SJCRH30 (cell line): Measurements from ENCODE around the gene SSTR3. TPM values are rescaled to one million over a fixed set of nuclear protein-coding genes. Genes with fewer than 3 reads are reported as not detected.

Experiments
- DNase-seq, 2 experiments: peaks; one replicate each; pipeline ENCODE4 v3.0.0-alpha.2; 2015 to 2020
- H3K27ac ChIP-seq: fragments of 250-450 bp; sonication (Bioruptor Pico); 2 replicates; pipeline ENCODE4 v1.5.1; 2020; ENCODE audit warnings: mild to moderate bottlenecking, moderate library complexity
- H3K27me3 ChIP-seq: fragments of 250-450 bp; sonication (Bioruptor Pico); 2 replicates; pipeline ENCODE4 v1.5.1; 2020; ENCODE audit warnings: mild to moderate bottlenecking, moderate library complexity
- H3K36me3 ChIP-seq: fragments of 250-450 bp; sonication (Bioruptor Pico); 2 replicates; pipeline ENCODE4 v1.5.1; 2020; ENCODE audit warnings: mild to moderate bottlenecking, moderate library complexity
- H3K4me1 ChIP-seq: fragments of 250-450 bp; sonication (Bioruptor Pico); 2 replicates; pipeline ENCODE4 v1.5.1; 2020; ENCODE audit warnings: mild to moderate bottlenecking, moderate library complexity
- H3K4me3 ChIP-seq: fragments of 250-450 bp; sonication (Bioruptor Pico); 2 replicates; pipeline ENCODE4 v1.5.1; 2020; ENCODE audit warnings: mild to moderate bottlenecking, moderate library complexity
- H3K9me3 ChIP-seq: fragments of 250-450 bp; sonication (Bioruptor Pico); replicated peaks from 2 replicates; pipeline ENCODE4 v1.5.1; 2020; ENCODE audit warnings: mild to moderate bottlenecking, moderate library complexity
- total RNA-seq: library from RNA; depleted of rRNA; stranded (reverse); fragments of >200 nt; shearing (Covaris generic); gene quantifications from 2 replicates; pipeline ENCODE4 v1.2.3, GENCODE V29; 2014

The SSTR3 gene
- total RNA-seq, 1 experiment from 2014 or later = not detected

- Histone ChIP-seq H3K36me3 (no peaks in the 10 kb centered on the region), H3K27ac (no peak overlapping the region), H3K9me3 (no peaks in the 10 kb centered on the region), H3K4me3 (no peak overlapping the region), H3K4me1 (no peaks in the 10 kb centered on the region), H3K27me3 (no peaks in the 10 kb centered on the region)
- DNase-seq = no peak
Observed at GRCh38 chr22:37190262-37190780, 22.0 kb downstream of the SSTR3 start.

GRCh38 chr22:37188901-37189466 lies 23.3 kb downstream of the SSTR3 start:
- no peak overlapping the region for H3K27ac ChIP-seq
- H3K4me3 ChIP-seq = no peak overlapping the region
- H3K27me3 ChIP-seq = no peaks in the 10 kb centered on the region
- no peaks in the 10 kb centered on the region for H3K9me3 ChIP-seq
- no peaks in the 10 kb centered on the region for H3K4me1 ChIP-seq
- no peak for DNase-seq
- no peaks in the 10 kb centered on the region for H3K36me3 ChIP-seq

- H3K4me1 ChIP-seq = no peaks in the 10 kb centered on the region
- no peaks in the 10 kb centered on the region for H3K27me3 ChIP-seq
- no peaks in the 10 kb centered on the region for H3K36me3 ChIP-seq
- H3K9me3 ChIP-seq = no peaks in the 10 kb centered on the region
- no peak within 1 kb of the TSS for H3K27ac ChIP-seq
- no peak within 1 kb of the TSS for H3K4me3 ChIP-seq
- DNase-seq = no peak
Observed at GRCh38 chr22:37187891-37188761, 24.2 kb downstream of the SSTR3 start, which contains the start of gene C1QTNF6. Gene C1QTNF6, minus strand, starts transcription at chr22:37188247. Its CDS starts 34 bp downstream, at chr22:37188213.

DNA sequence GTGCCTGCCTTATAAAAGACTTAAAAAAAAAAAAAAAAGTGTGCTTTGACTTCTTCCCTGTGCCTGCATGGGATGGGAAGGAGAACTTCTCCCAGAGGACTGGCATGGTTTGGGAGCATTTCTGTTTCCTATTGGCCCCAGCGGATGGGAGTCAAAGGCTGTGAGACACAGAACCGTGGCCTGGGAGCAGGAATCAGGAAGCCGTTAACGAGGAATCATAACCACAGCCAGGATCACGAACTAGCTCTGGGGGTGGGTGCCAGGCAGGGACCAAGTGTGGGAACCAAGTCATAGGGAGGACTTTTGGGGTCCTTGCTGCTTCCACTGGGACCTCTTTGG lies 24.8 kb downstream of the SSTR3 start:
- no peaks in the 10 kb centered on the region for H3K9me3 ChIP-seq
- H3K36me3 ChIP-seq = no peaks in the 10 kb centered on the region
- no peak overlapping the region for H3K27ac ChIP-seq
- H3K27me3 ChIP-seq = no peaks in the 10 kb centered on the region
- no peak overlapping the region for H3K4me3 ChIP-seq
- DNase-seq = no peak
- no peaks in the 10 kb centered on the region for H3K4me1 ChIP-seq

- H3K4me1 ChIP-seq = no peaks in the 10 kb centered on the region
- H3K4me3 ChIP-seq = no peak overlapping the region
Observed at GRCh38 chr22:37186997-37187522, 25.2 kb downstream of the SSTR3 start.

DNA sequence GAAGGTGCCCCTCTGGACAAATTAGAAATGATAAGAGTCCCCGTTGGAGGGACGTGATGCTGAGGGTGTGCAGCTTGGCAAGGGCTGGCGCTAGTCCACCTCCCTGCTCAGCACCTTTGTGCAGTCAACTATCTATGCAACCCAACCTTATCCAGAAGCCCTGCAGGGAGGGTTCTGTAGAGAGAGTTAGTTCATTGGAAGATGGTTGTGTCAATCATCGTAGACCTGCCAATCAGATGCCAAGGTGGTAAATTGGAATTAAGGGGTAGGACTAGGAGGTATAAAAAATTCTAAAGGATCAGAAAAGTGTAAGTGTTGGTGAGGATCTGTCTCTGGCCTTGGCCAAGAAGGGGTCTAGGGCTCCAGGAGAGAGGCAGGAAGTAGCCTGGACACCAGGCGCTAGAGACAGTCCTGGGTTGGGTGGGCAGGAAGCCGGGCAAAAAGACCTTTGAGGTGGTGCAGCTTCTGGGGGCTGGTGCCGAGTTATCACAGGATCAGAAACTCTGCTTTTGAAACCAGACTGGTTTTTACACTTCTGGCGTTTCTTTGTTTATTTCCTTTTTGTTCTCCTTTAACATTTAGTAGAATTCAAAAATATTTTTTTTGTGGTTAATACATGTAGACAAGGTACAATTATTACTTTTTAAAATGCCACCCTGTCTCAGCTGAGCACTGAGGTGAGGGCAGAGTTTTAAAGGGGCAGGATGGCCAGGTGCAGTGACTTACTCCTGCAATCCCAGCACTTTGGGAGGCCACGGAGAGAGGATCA lies 25.9 kb downstream of the SSTR3 start:
- no peaks in the 10 kb centered on the region for H3K27me3 ChIP-seq
- H3K4me3 ChIP-seq = no peak overlapping the region
- peak in 1 of 2 experiments; percentile 27 for DNase-seq
- no peaks in the 10 kb centered on the region for H3K4me1 ChIP-seq
- no peak overlapping the region for H3K27ac ChIP-seq
- H3K9me3 ChIP-seq = no peaks in the 10 kb centered on the region
- no peaks in the 10 kb centered on the region for H3K36me3 ChIP-seq

More at GRCh38 chr22:37186997-37187522, 25.2 kb downstream of the SSTR3 start:
- H3K27ac ChIP-seq = no peak overlapping the region
- no peaks in the 10 kb centered on the region for H3K36me3 ChIP-seq
- H3K9me3 ChIP-seq = no peaks in the 10 kb centered on the region
- no peaks in the 10 kb centered on the region for H3K27me3 ChIP-seq
- DNase-seq = no peak

DNA sequence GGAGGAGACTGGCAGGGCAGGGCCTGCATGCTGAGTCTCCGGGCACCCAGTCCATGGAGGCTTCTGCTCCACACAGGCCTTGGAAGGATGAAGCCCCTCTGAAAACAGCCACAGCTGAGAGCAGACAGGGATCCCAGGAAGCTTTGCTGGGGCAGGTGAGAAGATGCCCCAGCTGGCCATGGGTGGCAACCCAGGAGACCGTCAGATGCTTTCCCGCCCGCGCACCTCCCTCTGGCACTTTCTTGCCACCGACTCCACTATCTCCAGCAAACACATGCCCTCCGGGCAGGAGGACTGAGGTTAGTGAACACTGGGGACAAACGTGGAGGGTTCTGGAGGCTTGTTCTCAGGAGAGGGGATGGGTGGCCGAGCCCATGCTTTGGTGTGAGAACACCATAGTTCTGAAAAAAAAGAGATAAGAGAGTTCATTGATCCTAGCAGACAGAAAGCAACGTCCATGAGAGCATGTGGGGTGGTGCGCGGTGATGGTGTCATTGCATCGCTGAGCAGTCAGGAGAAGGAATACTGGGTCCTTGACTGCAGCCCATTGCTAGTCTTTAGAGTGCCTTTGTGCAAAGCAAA lies 26.5 kb downstream of the SSTR3 start:
- no peaks in the 10 kb centered on the region for H3K9me3 ChIP-seq
- no peak overlapping the region for H3K4me3 ChIP-seq
- DNase-seq = no peak
- no peak overlapping the region for H3K27ac ChIP-seq
- H3K36me3 ChIP-seq = no peaks in the 10 kb centered on the region
- no peaks in the 10 kb centered on the region for H3K4me1 ChIP-seq
- no peaks in the 10 kb centered on the region for H3K27me3 ChIP-seq

DNA sequence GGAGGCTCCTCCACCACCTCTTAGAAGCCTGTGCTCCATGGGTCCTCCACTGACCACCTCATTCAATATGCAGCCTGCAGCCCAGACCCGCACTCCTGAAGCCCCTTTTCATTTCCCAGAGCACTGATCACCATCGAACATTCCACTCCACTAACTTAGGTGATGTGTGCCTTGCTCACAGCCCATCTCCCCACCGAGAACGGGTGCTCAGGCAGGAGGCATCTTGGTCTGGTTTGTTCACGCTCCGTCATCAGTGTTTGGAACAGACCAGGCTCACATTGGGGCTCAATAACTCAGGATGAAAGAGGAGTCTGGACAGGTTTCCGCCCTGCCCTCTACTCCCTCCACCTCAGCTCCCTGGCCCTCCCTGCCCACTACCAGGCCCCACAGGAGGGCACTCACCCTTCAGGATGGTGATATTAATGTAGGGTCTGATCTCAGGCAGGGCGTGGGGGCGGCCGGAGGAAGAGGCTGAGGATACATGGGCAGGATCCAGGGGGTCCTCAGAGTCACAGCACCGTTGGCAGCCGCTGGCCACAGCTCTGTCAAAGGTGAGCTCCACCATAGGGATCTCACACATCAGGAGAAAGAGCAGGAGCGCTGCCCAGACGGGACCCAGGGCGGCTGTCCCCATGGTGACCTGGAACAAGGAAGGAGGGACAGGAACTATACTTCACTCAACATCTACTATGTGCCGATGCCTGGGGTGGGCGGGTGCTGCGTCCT lies 27.3 kb downstream of the SSTR3 start:
- DNase-seq = no peak

DNA sequence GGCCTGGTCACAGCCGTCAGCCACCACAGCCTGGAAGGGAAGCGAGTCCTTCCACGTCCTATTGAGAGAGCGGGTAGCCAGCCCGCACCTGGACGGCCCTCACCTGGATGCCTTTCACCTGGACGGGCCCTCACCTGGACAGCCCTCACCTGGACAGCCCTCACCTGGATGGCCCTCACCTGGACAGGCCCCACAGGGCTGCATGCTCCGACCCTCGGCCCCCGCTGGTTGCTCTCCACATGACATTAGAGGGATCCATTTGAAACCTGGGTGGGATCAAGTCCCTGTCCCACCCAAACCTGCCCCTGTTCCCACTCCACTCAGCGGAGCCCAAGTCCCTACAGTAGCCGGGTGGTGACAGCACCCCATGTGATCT lies 27.9 kb downstream of the SSTR3 start:
- DNase-seq = no peak
- Histone ChIP-seq H3K27ac (no peak overlapping the region), H3K9me3 (no peaks in the 10 kb centered on the region), H3K36me3 (no peaks in the 10 kb centered on the region), H3K4me1 (no peaks in the 10 kb centered on the region), H3K27me3 (no peaks in the 10 kb centered on the region), H3K4me3 (no peak overlapping the region)

More for the DNA sequence above, 27.3 kb downstream of the SSTR3 start:
- H3K27ac ChIP-seq = no peak overlapping the region
- H3K9me3 ChIP-seq = no peaks in the 10 kb centered on the region
- no peak overlapping the region for H3K4me3 ChIP-seq
- no peaks in the 10 kb centered on the region for H3K4me1 ChIP-seq
- no peaks in the 10 kb centered on the region for H3K36me3 ChIP-seq
- no peaks in the 10 kb centered on the region for H3K27me3 ChIP-seq

- H3K27ac ChIP-seq = no peak overlapping the region
- H3K4me3 ChIP-seq = no peak overlapping the region
- no peaks in the 10 kb centered on the region for H3K27me3 ChIP-seq
- no peak for DNase-seq
- no peaks in the 10 kb centered on the region for H3K36me3 ChIP-seq
- H3K4me1 ChIP-seq = no peaks in the 10 kb centered on the region
- no peaks in the 10 kb centered on the region for H3K9me3 ChIP-seq
Observed at GRCh38 chr22:37183432-37184379, 28.6 kb downstream of the SSTR3 start.

DNA sequence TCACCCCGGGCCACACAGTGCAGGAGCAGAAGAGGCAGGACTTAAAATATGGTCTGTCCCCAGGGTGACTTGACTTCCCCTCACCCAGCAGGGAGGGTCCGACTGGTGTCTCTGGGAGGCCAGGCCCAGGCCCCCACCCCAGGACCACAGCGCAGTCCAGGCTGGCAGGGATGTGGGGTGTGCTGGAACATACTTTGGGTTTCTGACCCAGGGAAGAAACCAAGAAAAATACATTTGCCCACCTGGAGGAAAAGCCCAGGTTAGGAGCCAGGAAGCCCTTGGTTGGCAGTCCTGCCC lies 29.4 kb downstream of the SSTR3 start:
- no peaks in the 10 kb centered on the region for H3K27me3 ChIP-seq
- H3K4me1 ChIP-seq = no peaks in the 10 kb centered on the region
- H3K36me3 ChIP-seq = no peaks in the 10 kb centered on the region
- H3K4me3 ChIP-seq = no peak overlapping the region
- no peak overlapping the region for H3K27ac ChIP-seq
- no peaks in the 10 kb centered on the region for H3K9me3 ChIP-seq
- no peak for DNase-seq

DNA sequence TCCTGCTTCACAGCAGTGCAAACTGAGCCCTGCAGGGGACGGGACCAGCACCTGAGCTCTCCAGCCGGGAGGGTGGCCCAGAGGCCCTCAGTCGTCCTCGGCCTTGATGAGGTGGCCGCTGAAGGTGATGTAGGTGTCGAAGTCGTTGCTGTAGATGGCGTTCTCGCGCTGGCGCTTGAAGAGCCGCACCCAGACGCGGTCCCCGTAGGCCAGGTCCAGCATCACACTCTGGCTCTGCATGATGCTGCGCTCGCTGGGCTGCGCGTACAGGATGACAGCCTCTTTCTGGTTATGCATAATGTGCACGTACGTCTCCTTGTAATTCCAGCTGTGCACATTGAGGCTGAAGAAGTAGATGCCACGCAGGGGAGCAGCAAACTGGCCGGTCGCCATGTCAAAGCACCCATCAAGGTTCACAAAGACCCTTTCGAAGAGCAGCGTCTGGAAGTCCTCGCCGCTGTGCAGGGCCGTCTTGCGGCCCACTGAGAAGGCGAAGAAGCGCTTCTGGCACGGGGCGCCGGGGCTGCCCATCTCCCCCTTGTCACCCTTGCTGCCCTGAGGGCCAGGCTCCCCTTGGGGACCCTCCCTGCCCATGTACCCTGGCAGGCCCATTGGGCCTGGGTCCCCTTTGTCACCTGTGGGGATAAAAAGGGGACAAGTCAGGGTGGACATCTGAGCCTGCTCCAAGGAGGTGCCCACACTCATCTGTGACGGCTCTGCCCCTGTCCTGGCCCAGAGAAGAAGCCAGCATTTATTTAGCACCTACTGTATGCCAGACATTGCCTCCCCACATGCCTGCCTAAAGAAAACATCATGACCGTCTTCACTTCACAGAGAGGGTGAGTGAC lies 30.0 kb downstream of the SSTR3 start:
- H3K4me3 ChIP-seq = no peak overlapping the region
- no peaks in the 10 kb centered on the region for H3K27me3 ChIP-seq
- no peak for DNase-seq
- no peaks in the 10 kb centered on the region for H3K9me3 ChIP-seq
- no peak overlapping the region for H3K27ac ChIP-seq
- H3K4me1 ChIP-seq = no peaks in the 10 kb centered on the region
- no peaks in the 10 kb centered on the region for H3K36me3 ChIP-seq

DNA sequence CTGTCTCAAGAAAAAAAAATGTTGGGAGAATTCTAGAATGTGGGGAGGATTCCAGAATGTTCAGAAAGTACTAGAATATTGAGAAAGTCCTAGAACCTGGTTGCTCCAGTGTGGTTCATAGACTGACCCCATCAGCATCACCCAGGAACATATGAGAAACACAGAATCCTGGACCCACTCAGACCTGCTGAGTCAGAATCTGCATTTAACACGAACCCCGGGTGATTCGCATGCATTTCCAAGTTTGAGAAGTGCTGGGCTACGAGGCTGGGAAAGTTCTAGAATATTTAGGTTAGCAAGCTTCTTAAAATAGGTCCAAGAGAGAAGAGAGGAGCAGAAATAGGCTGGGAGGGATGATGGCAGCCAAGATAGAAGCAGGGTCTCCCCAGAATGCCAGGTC lies 30.6 kb downstream of the SSTR3 start:
- no peak for DNase-seq
- Histone ChIP-seq H3K9me3 (no peaks in the 10 kb centered on the region), H3K4me3 (no peak overlapping the region), H3K36me3 (no peaks in the 10 kb centered on the region), H3K4me1 (no peaks in the 10 kb centered on the region), H3K27ac (no peak overlapping the region), H3K27me3 (peaks cover 3% of the 10 kb centered on the region; the same call in 1 of the 2 replicates)
